A549 (cell line): ENCODE data around the gene SRGAP3. TPM values are rescaled to one million over a fixed set of nuclear protein-coding genes. Genes with fewer than 3 reads are reported as not detected.

Source experiments
- ATAC-seq, 2 experiments: fragments of 200-7000 bp in 1 of 2; fragments of >200 bp in 1 of 2; cut with Nextera tagmentation in 1 of 2; cut with Tn5 transposase in 1 of 2; 3 replicates each; pipeline versions ENCODE4 v1.8.0 to v1.9.1; 2018 to 2020; ENCODE audit warnings: mild to moderate bottlenecking in 1 of 2, moderate library complexity in 1 of 2
- CTCF ChIA-PET: fragments of 300-600 bp; sonication (Branson Sonifier 250); formaldehyde crosslinking; extraction: SDS; loops from one replicate; lab custom pipeline; 2021; ENCODE audit warnings: antibody characterized with exemption, inconsistent platforms; lab: Yijun Ruan, JAX
- POLR2A ChIA-PET: fragments of 350-600 bp; formaldehyde crosslinking; extraction: SDS; loops from one replicate; lab custom pipeline; 2021; ENCODE audit warnings: antibody characterized with exemption, inconsistent platforms; lab: Yijun Ruan, JAX
- DNase-seq, 2 experiments: peaks; one replicate each; pipeline versions ENCODE4 v3.0.0 to v3.0.0-alpha.2; 2011 to 2016; ENCODE audit warnings: low read depth in 1 of 2, low spot score in 1 of 2
- FAIRE-seq: peaks from 2 replicates; lab custom pipeline; 2011; peaks lifted over from hg19 to GRCh38; lab: Jason Lieb, UNC
- H3K27ac ChIP-seq, 2 experiments: fragments of >200 bp; sonication (Bioruptor Twin); formaldehyde crosslinking; 3 replicates each; pipeline ENCODE4 v1.5.1; 2016 to 2017
- H3K4me1 ChIP-seq: fragments of >200 bp; sonication (Bioruptor Twin); formaldehyde crosslinking; 3 replicates; pipeline ENCODE4 v1.6.1; 2016
- H3K4me2 ChIP-seq: fragments of >200 bp; sonication (Bioruptor Twin); formaldehyde crosslinking; 3 replicates; pipeline ENCODE4 v1.6.1; 2016
- H3K4me3 ChIP-seq: fragments of >200 bp; sonication (Bioruptor Twin); formaldehyde crosslinking; 3 replicates; pipeline ENCODE4 v1.5.1; 2016
- H3K9me3 ChIP-seq: fragments of >200 bp; sonication (Bioruptor Twin); formaldehyde crosslinking; 3 replicates; pipeline ENCODE4 v1.6.1; 2016
- BHLHE40 ChIP-seq: IDR thresholded peaks from 2 replicates; pipeline ENCODE4 v1.6.1; 2012; ENCODE audit warnings: low read depth, low read length, inconsistent platforms
- CEBPB ChIP-seq, 2 experiments: fragments of >200 bp in 1 of 2; sonication (Bioruptor Twin) in 1 of 2; formaldehyde crosslinking in 1 of 2; IDR thresholded peaks; 2 replicates each; pipeline ENCODE4 v1.6.1; 2012 to 2016
- CHD2 ChIP-seq: fragments of 150-350 bp; IDR thresholded peaks from 2 replicates; pipeline ENCODE4 v1.6.1; 2014; ENCODE audit warnings: low read length; ENCODE audit not compliant: partially characterized antibody
- CTCF ChIP-seq: fragments of >200 bp; sonication (Bioruptor Twin); formaldehyde crosslinking; IDR thresholded peaks from 3 replicates; pipeline ENCODE4 v1.5.1; 2016
- E2F6 ChIP-seq: IDR thresholded peaks from 2 replicates; pipeline ENCODE4 v1.6.1; 2012; ENCODE audit warnings: low read depth, borderline replicate concordance
- HDAC2 ChIP-seq: fragments of 200-600 bp; sonication (generic); IDR thresholded peaks from 2 replicates; pipeline ENCODE4 v1.6.1; 2016
- HMGXB4 ChIP-seq: fragments of 250-450 bp; sonication (Bioruptor Pico); IDR thresholded peaks from 2 replicates; pipeline ENCODE4 v1.5.0; 2021; ENCODE audit warnings: mild to moderate bottlenecking, moderate library complexity, borderline replicate concordance
- HOXA7 ChIP-seq: fragments of 250-450 bp; sonication (Bioruptor Pico); IDR thresholded peaks from 2 replicates; pipeline ENCODE4 v1.5.0; 2020; ENCODE audit warnings: mild to moderate bottlenecking, moderate library complexity
- HOXB13 ChIP-seq: fragments of 250-450 bp; sonication (Bioruptor Pico); IDR thresholded peaks from 2 replicates; pipeline ENCODE4 v1.5.0; 2020; ENCODE audit warnings: low read depth, mild to moderate bottlenecking, moderate library complexity
- HOXB5 ChIP-seq: fragments of 250-450 bp; sonication (Bioruptor Pico); IDR thresholded peaks from 2 replicates; pipeline ENCODE4 v1.5.0; 2020; ENCODE audit warnings: mild to moderate bottlenecking, moderate library complexity
- JUNB ChIP-seq: fragments of >200 bp; sonication (Bioruptor Twin); formaldehyde crosslinking; IDR thresholded peaks from 2 replicates; pipeline ENCODE4 v1.6.1; 2016
- MAZ ChIP-seq: fragments of 150-350 bp; IDR thresholded peaks from 2 replicates; pipeline ENCODE4 v1.6.1; 2014; ENCODE audit warnings: antibody characterized with exemption, low read depth, low read length, borderline replicate concordance
- NPAS2 ChIP-seq: fragments of 250-450 bp; sonication (Bioruptor Pico); IDR thresholded peaks from 2 replicates; pipeline ENCODE4 v1.8.0; 2022; ENCODE audit warnings: mild to moderate bottlenecking, moderate library complexity, borderline replicate concordance
- NR3C1 ChIP-seq: fragments of >200 bp; sonication (Bioruptor Twin); formaldehyde crosslinking; IDR thresholded peaks from 3 replicates; pipeline ENCODE4 v1.6.1; 2017
- RCOR1 ChIP-seq: fragments of 150-350 bp; IDR thresholded peaks from 2 replicates; pipeline ENCODE4 v1.6.1; 2014; ENCODE audit warnings: antibody characterized with exemption, low read length, low read depth
- RFX5 ChIP-seq: fragments of 450-650 bp; IDR thresholded peaks from 2 replicates; pipeline ENCODE4 v1.7.1; 2014; ENCODE audit warnings: antibody characterized with exemption, mild to moderate bottlenecking, moderate library complexity
- TP53 ChIP-seq: fragments of 250-450 bp; sonication (Bioruptor Pico); IDR thresholded peaks from 2 replicates; pipeline ENCODE4 v1.5.0; 2021; ENCODE audit warnings: mild to moderate bottlenecking, moderate library complexity
- USF2 ChIP-seq: fragments of 450-650 bp; IDR thresholded peaks from 2 replicates; pipeline ENCODE4 v1.6.1; 2014; ENCODE audit warnings: antibody characterized with exemption
- WGBS: methylation state at CpG from one replicate; pipeline ENCODE4 v1.1.6; 2017; ENCODE audit errors: missing lambda C conversion rate; 5-methylcytosine and 5-hydroxymethylcytosine counted together
- polyA plus RNA-seq, 4 experiments: library from polyadenylated mRNA; depleted of rRNA in 3 of 4; stranded (reverse); fragments of >200 nt; fragmentation: RNase III in 1 of 4; extraction: RNeasy Plus Mini Kit Qiagen cat#74134 plus additional on column Dnase treatment in 1 of 4; gene quantifications; 2 replicates in 3 of 4; 3 replicates in 1 of 4; pipeline ENCODE4 v1.2.3, GENCODE V29; 2011 to 2017

SRGAP3 gene
- polyA plus RNA-seq, 2 of the 4 experiments (the other 2 are of a cell fraction) = 1.6 to 2.5 TPM

- TF ChIP-seq TP53 (CRISPR knock-in tag) = no peak
- TF ChIP-seq BHLHE40 = no peak
- TF ChIP-seq HOXB5 (CRISPR knock-in tag) = no peak
- TF ChIP-seq HDAC2 = no peak
- no peak for TF ChIP-seq RFX5
- TF ChIP-seq CEBPB (IDR thresholded peaks at IDR 0.05) = no peak
- no peak for TF ChIP-seq NPAS2 (CRISPR knock-in tag)
- TF ChIP-seq HOXB13 (CRISPR knock-in tag) = no peak
- TF ChIP-seq USF2 = no peak
- TF ChIP-seq MAZ = no peak
- no peak for TF ChIP-seq CHD2
- no peak for TF ChIP-seq E2F6
- TF ChIP-seq HMGXB4 (CRISPR knock-in tag) = no peak
- no peak for TF ChIP-seq RCOR1
- TF ChIP-seq HOXA7 (CRISPR knock-in tag) = no peak
- no peak for TF ChIP-seq CTCF
- no peak for TF ChIP-seq NR3C1
- TF ChIP-seq, all 56 proteins: peak for 0
- FAIRE-seq = no peak
- Histone ChIP-seq H3K27ac (no peak overlapping the region), H3K4me3 (no peak overlapping the region), H3K9me3 (no peaks in the 10 kb centered on the region), H3K4me1 (no peaks in the 10 kb centered on the region), H3K4me2 (no peak overlapping the region)
- WGBS = 68% methylated on average over 2 of the region's 2 CpGs
- ATAC-seq = no peak
- ChIA-PET POLR2A (no interaction called here), CTCF (interaction anchor here (0.7 to 3.3 kb wide), 3 partner anchors 8 to 53 kb away, joined by 3 to 10 read pairs (median 3); no protein-coding TSS in a partner anchor)
- DNase-seq = no peak
Observed at GRCh38 chr3:9203317-9203716, 46.1 kb downstream of the SRGAP3 start.

GRCh38 chr3:9202546-9202945 lies 46.9 kb downstream of the SRGAP3 start:
- ChIA-PET POLR2A (no interaction called here), CTCF (interaction anchor here (1.1 to 3.3 kb wide), 3 partner anchors 9 to 14 kb away, joined by 3 to 10 read pairs (median 3); no protein-coding TSS in a partner anchor)
- FAIRE-seq (no peak), ATAC-seq (no peak), DNase-seq (no peak)
- no peak overlapping the region for H3K4me2 ChIP-seq
- H3K27ac ChIP-seq = no peak overlapping the region
- no peak overlapping the region for H3K4me3 ChIP-seq
- H3K4me1 ChIP-seq = no peaks in the 10 kb centered on the region
- TF ChIP-seq CTCF (no peak), JUNB (no peak)
- WGBS = 69% methylated on average over 2 of the region's 4 CpGs
- H3K9me3 ChIP-seq = no peaks in the 10 kb centered on the region
